Naive B cell (primary cell): ENCODE measurements around the gene FXYD3. TPM values are rescaled to one million over a fixed set of nuclear protein-coding genes. Genes with fewer than 3 reads are reported as not detected.

ENCODE experiments used
- ATAC-seq, 2 donors: fragments of 150-1000 bp; cut with Tn5 transposase; 2 replicates each; pipeline ENCODE4 v1.10.0; 2021; ENCODE audit warnings: low read depth in 2 of 2, mild to moderate bottlenecking in 2 of 2, moderate library complexity in 2 of 2
- DNase-seq: peaks from one replicate; pipeline ENCODE4 v3.0.0; 2022
- H3K27ac Mint-ChIP-seq, 6 donors: one replicate each; pipeline ENCODE4 v1.8.0; 2020 to 2022; ENCODE audit warnings: mild to moderate bottlenecking in 6 of 6, mixed read lengths in 6 of 6, moderate library complexity in 5 of 6, inconsistent platforms in 2 of 6
- H3K27me3 Mint-ChIP-seq, 3 donors: one replicate each; pipeline ENCODE4 v1.8.0; 2021 to 2022; ENCODE audit warnings: mixed read lengths in 3 of 3, mild to moderate bottlenecking in 1 of 3
- H3K36me3 Mint-ChIP-seq, 2 donors: one replicate each; pipeline ENCODE4 v1.8.0; 2020 to 2022; ENCODE audit warnings: mixed read lengths in 2 of 2, inconsistent platforms in 1 of 2, mild to moderate bottlenecking in 1 of 2
- H3K4me1 Mint-ChIP-seq, 3 donors: one replicate each; pipeline ENCODE4 v1.8.0; 2020 to 2022; ENCODE audit warnings: mixed read lengths in 3 of 3, inconsistent platforms in 1 of 3, mild to moderate bottlenecking in 1 of 3, moderate library complexity in 1 of 3
- H3K4me3 Mint-ChIP-seq, 8 donors: one replicate each; pipeline ENCODE4 v1.8.0; 2020 to 2022; ENCODE audit warnings: mild to moderate bottlenecking in 8 of 8, mixed read lengths in 8 of 8, moderate library complexity in 8 of 8, inconsistent platforms in 2 of 8
- H3K9me3 Mint-ChIP-seq, 7 donors: one replicate each; pipeline ENCODE4 v1.8.0; 2020 to 2022; ENCODE audit warnings: mixed read lengths in 7 of 7, mild to moderate bottlenecking in 5 of 7, inconsistent platforms in 2 of 7, moderate library complexity in 1 of 7
- polyA plus RNA-seq, 6 donors: library from polyadenylated mRNA; unstranded; fragments of 300-500 nt; fragmentation: Illumina TruSeq; gene quantifications; one replicate each; pipeline ENCODE4 v1.2.3, GENCODE V29; 2021; ENCODE audit warnings: low read depth in 6 of 6

FXYD3 gene
- not detected for polyA plus RNA-seq

- peaks cover 0 to 18% (median 5%) of the 10 kb centered on the region in 3 donors for H3K27me3 Mint-ChIP-seq
- peaks cover 6 to 13% (median 8%) of the 10 kb centered on the region in 3 donors for H3K4me1 Mint-ChIP-seq
- peak within 1 kb of the TSS in 4 of 8 donors; percentile 22 to 50 (median 45) for H3K4me3 Mint-ChIP-seq
- H3K27ac Mint-ChIP-seq: peak within 1 kb of the TSS in 2 of 6 donors; percentile 60 to 79
- no peaks in the 10 kb centered on the region for H3K9me3 Mint-ChIP-seq
- no peaks in the 10 kb centered on the region for H3K36me3 Mint-ChIP-seq
- no peak for DNase-seq
- no peak for ATAC-seq
Measured at GRCh38 chr19:35115177-35115951, at the start of gene FXYD3. FXYD3 (plus strand) TSS chr19:35115823; CDS start chr19:35119377, 3,554 bp downstream.

GRCh38 chr19:35066121-35066520 is 49.5 kb upstream of the FXYD3 start:
- Mint-ChIP-seq H3K27ac (peak overlapping the region in 1 of 6 donors; percentile 33), H3K9me3 (peaks cover 0 to 7% (median 2%) of the 10 kb centered on the region in 7 donors), H3K36me3 (no peaks in the 10 kb centered on the region), H3K4me3 (peak overlapping the region in 1 of 8 donors; percentile 5), H3K27me3 (peaks cover 0 to 5% (median 0%) of the 10 kb centered on the region in 3 donors), H3K4me1 (peaks cover 11 to 35% (median 19%) of the 10 kb centered on the region in 3 donors)
- DNase-seq (no peak), ATAC-seq (no peak)

GRCh38 chr19:35066691-35067563 is 48.7 kb upstream of the FXYD3 start:
- peak; percentile 88 for DNase-seq
- no peaks in the 10 kb centered on the region for H3K36me3 Mint-ChIP-seq
- peak overlapping the region in 6 of 8 donors; percentile 29 to 80 (median 43) for H3K4me3 Mint-ChIP-seq
- H3K4me1 Mint-ChIP-seq: peaks cover 11 to 35% (median 16%) of the 10 kb centered on the region in 3 donors
- H3K27me3 Mint-ChIP-seq: peaks cover 0 to 5% (median 0%) of the 10 kb centered on the region in 3 donors
- peak overlapping the region in 5 of 6 donors; percentile 47 to 89 (median 83) for H3K27ac Mint-ChIP-seq
- peak; percentile 92 to 94 for ATAC-seq
- peaks cover 0 to 7% (median 2%) of the 10 kb centered on the region in 7 donors for H3K9me3 Mint-ChIP-seq

GRCh38 chr19:35068941-35069634 is 46.5 kb upstream of the FXYD3 start:
- no peak for DNase-seq
- H3K36me3 Mint-ChIP-seq: no peaks in the 10 kb centered on the region
- H3K27me3 Mint-ChIP-seq: peaks cover 0 to 5% (median 0%) of the 10 kb centered on the region in 3 donors
- no peak for ATAC-seq
- peak overlapping the region in 1 of 6 donors; percentile 87 for H3K27ac Mint-ChIP-seq
- H3K4me3 Mint-ChIP-seq: peak overlapping the region in 1 of 8 donors; percentile 22
- H3K9me3 Mint-ChIP-seq: peaks cover 0 to 7% (median 2%) of the 10 kb centered on the region in 7 donors
- peaks cover 12 to 36% (median 14%) of the 10 kb centered on the region in 3 donors for H3K4me1 Mint-ChIP-seq

- H3K36me3 Mint-ChIP-seq: no peaks in the 10 kb centered on the region
- H3K27me3 Mint-ChIP-seq: peaks cover 0 to 5% (median 0%) of the 10 kb centered on the region in 3 donors
- peaks cover 16 to 39% (median 17%) of the 10 kb centered on the region in 3 donors for H3K4me1 Mint-ChIP-seq
- H3K4me3 Mint-ChIP-seq: peak overlapping the region in 1 of 8 donors; percentile 22
- no peak for DNase-seq
- no peak for ATAC-seq
- peaks cover 0 to 7% (median 2%) of the 10 kb centered on the region in 7 donors for H3K9me3 Mint-ChIP-seq
- H3K27ac Mint-ChIP-seq: no peak overlapping the region
Measured at GRCh38 chr19:35069696-35070095, 45.9 kb upstream of the FXYD3 start.

GRCh38 chr19:35070471-35070870 is 45.2 kb upstream of the FXYD3 start:
- no peak overlapping the region for H3K4me3 Mint-ChIP-seq
- no peak for ATAC-seq
- no peaks in the 10 kb centered on the region for H3K27me3 Mint-ChIP-seq
- no peaks in the 10 kb centered on the region for H3K36me3 Mint-ChIP-seq
- H3K9me3 Mint-ChIP-seq: peaks cover 0 to 7% (median 2%) of the 10 kb centered on the region in 7 donors
- no peak overlapping the region for H3K27ac Mint-ChIP-seq
- no peak for DNase-seq
- H3K4me1 Mint-ChIP-seq: peaks cover 23 to 47% (median 25%) of the 10 kb centered on the region in 3 donors

GRCh38 chr19:35073516-35073915 is 42.1 kb upstream of the FXYD3 start:
- Mint-ChIP-seq H3K27me3 (peaks cover 0 to 5% (median 3%) of the 10 kb centered on the region in 3 donors), H3K27ac (peak overlapping the region in 2 of 6 donors; percentile 9 to 69), H3K4me3 (peak overlapping the region in 1 of 8 donors; percentile 9), H3K9me3 (peaks cover 0 to 7% (median 0%) of the 10 kb centered on the region in 7 donors), H3K4me1 (peaks cover 38 to 46% (median 42%) of the 10 kb centered on the region in 3 donors), H3K36me3 (no peaks in the 10 kb centered on the region)
- no peak for DNase-seq
- no peak for ATAC-seq

- Mint-ChIP-seq H3K4me3 (peak overlapping the region in 1 of 8 donors; percentile 9), H3K9me3 (peaks cover 0 to 7% (median 0%) of the 10 kb centered on the region in 7 donors), H3K27me3 (peaks cover 0 to 5% (median 3%) of the 10 kb centered on the region in 3 donors), H3K36me3 (peaks cover 0 to under 1% of the 10 kb centered on the region in 2 donors), H3K27ac (peak overlapping the region in 1 of 6 donors; percentile 78), H3K4me1 (peaks cover 41 to 47% (median 43%) of the 10 kb centered on the region in 3 donors)
- ATAC-seq (no peak), DNase-seq (no peak)
Measured at GRCh38 chr19:35073941-35074340, 41.7 kb upstream of the FXYD3 start.

GRCh38 chr19:35074426-35075201 is 41.0 kb upstream of the FXYD3 start:
- peaks cover 0 to 10% (median 3%) of the 10 kb centered on the region in 3 donors for H3K27me3 Mint-ChIP-seq
- H3K4me3 Mint-ChIP-seq: peak overlapping the region in 5 of 8 donors; percentile 2 to 66 (median 29)
- peak; percentile 32 to 70 for ATAC-seq
- peak overlapping the region in 2 of 6 donors; percentile 66 to 71 for H3K27ac Mint-ChIP-seq
- H3K9me3 Mint-ChIP-seq: peaks cover 0 to 7% (median 0%) of the 10 kb centered on the region in 7 donors
- peaks cover 0 to 5% of the 10 kb centered on the region in 2 donors for H3K36me3 Mint-ChIP-seq
- peaks cover 42 to 46% (median 44%) of the 10 kb centered on the region in 3 donors for H3K4me1 Mint-ChIP-seq
- no peak for DNase-seq

GRCh38 chr19:35075202-35076025 is 40.2 kb upstream of the FXYD3 start:
- peaks cover 0 to 3% (median 0%) of the 10 kb centered on the region in 7 donors for H3K9me3 Mint-ChIP-seq
- DNase-seq: no peak
- H3K4me3 Mint-ChIP-seq: peak overlapping the region in 5 of 8 donors; percentile 2 to 54 (median 26)
- H3K27ac Mint-ChIP-seq: peak overlapping the region in 3 of 6 donors; percentile 55 to 76 (median 71)
- H3K4me1 Mint-ChIP-seq: peaks cover 41 to 46% (median 42%) of the 10 kb centered on the region in 3 donors
- H3K27me3 Mint-ChIP-seq: peaks cover 0 to 10% (median 3%) of the 10 kb centered on the region in 3 donors
- no peak for ATAC-seq
- H3K36me3 Mint-ChIP-seq: peaks cover 0 to 5% of the 10 kb centered on the region in 2 donors

- Mint-ChIP-seq H3K9me3 (no peaks in the 10 kb centered on the region), H3K36me3 (peaks cover 0 to 5% of the 10 kb centered on the region in 2 donors), H3K27me3 (peaks cover 0 to 10% (median 3%) of the 10 kb centered on the region in 3 donors), H3K27ac (peak overlapping the region in 1 of 6 donors; percentile 63), H3K4me3 (no peak overlapping the region), H3K4me1 (peaks cover 42 to 46% (median 43%) of the 10 kb centered on the region in 3 donors)
- DNase-seq: no peak
- ATAC-seq: no peak
Measured at GRCh38 chr19:35076026-35076370, 39.6 kb upstream of the FXYD3 start.
